LHCN-M2 (cell line): ENCODE data around the gene TTYH2. TPM values are rescaled to one million over a fixed set of nuclear protein-coding genes. Genes with fewer than 3 reads are reported as not detected.

ENCODE experiments used
- DNase-seq: peaks from one replicate; pipeline ENCODE4 v3.0.0-alpha.2; 2012; ENCODE audit warnings: low read depth
- total RNA-seq: library from RNA; depleted of rRNA; stranded (reverse); fragments of >200 nt; gene quantifications from 2 replicates; pipeline ENCODE4 v1.2.3, GENCODE V29; 2014

TTYH2 gene
- total RNA-seq, 1 experiment from 2014 or later: 1.9 TPM

DNA sequence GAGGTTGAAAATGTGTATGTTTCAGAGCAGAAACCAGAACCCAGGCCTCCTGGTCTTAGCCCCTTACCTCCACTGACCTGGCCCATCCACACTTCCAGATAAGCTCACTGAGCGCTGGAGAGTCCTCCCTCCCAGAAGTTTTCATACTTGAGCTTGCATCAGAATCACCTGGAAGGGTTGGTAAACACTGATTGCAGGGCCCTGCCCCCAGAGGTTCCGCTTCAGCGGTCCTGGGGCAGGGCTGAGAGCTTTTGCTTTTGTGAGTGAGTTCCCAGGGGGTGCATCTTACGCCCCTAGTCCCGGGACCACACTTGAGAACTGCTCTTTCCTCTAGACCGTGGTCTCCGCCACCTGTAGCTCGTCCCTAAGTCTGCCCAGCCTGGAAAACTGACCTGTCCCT, 20.6 kb downstream of the TTYH2 start:
- DNase-seq: no peak

- DNase-seq: no peak
Measured at GRCh38 chr17:74234486-74234885, 21.1 kb downstream of the TTYH2 start.

DNA sequence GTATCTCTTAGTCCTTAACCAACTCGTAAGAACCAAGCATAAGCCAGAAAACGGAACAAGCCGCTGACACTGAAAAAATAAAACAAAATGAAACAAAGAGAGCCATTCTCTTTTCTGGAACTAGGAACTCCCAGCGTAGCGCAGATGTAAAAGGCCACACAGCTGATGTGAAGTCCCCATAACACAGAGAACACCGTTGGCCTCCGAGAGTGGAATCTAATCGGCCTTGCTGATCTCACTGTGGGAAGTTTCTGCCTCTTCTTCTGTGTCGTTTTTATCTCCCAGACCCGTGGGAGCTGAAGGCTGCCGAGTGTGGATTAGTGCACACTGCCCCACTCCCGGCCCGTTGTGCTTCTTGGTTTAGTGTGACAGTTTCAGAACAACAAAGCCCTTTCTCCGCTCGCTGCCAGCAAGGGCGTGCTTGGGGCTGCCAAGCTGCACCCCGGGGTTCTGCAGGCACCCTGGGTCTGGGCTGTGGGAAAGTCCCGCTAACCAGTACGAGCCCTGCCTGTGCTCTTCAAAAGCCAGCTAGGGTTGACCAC, 21.7 kb downstream of the TTYH2 start:
- no peak for DNase-seq

DNA sequence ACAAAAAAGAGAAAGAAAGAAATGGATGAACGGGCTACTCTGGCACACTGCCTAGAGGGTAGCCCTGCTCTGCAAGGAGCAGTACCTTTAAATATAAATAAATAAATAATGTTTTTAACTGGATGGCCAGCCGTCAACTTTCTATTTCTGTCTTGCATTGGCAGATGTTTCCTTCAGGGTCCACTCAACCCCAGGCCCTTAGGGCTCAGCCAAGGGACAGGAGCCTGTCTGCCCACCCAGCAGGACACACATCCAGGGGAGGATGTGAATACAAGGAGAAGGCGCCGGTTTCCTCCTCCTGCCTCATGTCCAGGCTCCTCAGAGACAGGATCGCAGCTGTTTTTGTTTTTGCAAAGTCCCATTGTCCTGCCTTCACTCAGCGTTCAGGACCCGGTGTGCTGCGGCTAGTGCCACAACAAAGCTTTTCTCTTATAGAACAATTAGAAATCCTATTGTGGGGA, 22.6 kb downstream of the TTYH2 start:
- DNase-seq: no peak

GRCh38 chr17:74237321-74237720, 23.9 kb downstream of the TTYH2 start:
- DNase-seq: no peak

GRCh38 chr17:74239172-74239571, 25.8 kb downstream of the TTYH2 start:
- no peak for DNase-seq

DNA sequence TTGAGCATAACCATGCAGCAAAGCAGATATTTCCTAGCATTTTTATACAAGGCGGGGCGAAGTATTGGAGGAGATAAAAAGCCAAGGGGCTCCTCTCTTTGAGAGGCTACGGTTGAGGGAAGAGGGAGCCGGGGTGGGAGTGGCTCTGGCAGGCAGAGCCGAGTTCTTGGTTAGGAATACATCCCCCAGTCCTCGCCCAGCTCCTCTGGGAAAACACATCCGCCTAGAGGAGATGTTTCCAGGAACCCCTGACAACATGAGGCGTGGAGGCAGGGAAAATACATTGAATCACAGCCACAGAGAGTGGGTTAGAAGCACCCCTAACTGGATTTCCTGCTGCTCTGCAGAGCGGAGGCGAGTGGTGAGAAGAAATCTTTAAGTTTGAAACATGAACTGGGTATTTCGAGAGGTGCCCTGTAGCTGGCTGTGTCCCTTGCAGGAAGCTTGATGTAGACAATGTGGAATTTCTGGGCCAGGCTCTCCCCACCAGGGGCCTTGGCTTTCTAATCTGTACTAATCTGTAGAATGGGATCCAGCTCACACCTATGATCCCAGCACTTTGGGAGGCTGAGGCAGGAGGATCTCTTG, 27.3 kb downstream of the TTYH2 start:
- DNase-seq: no peak

- DNase-seq: no peak
Measured at GRCh38 chr17:74241431-74241830, 28.1 kb downstream of the TTYH2 start.

- DNase-seq: no peak
Measured at GRCh38 chr17:74241847-74242246, 28.5 kb downstream of the TTYH2 start.

GRCh38 chr17:74243013-74243755, 29.8 kb downstream of the TTYH2 start:
- DNase-seq: no peak

GRCh38 chr17:74244128-74244527, 30.8 kb downstream of the TTYH2 start:
- DNase-seq: no peak

DNA sequence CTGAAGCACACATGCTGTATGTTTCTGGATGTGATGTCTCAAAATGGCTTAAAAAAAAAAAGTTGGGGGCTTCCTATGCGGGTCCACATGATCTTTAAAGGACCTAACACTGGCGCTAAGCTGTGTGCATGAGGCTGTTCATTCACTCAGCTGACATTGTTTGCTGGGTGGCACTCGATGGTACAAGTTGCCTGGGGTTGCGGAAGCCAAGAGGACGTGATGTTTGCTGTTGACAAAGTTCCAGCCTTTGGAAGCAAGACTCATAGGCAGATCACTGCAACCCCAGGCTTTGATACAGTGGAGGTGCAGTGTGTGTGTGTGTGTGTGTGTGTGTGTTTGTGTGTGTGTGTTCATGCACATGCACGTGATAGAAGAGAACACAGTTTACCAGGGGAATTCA, 31.2 kb downstream of the TTYH2 start:
- no peak for DNase-seq

DNA sequence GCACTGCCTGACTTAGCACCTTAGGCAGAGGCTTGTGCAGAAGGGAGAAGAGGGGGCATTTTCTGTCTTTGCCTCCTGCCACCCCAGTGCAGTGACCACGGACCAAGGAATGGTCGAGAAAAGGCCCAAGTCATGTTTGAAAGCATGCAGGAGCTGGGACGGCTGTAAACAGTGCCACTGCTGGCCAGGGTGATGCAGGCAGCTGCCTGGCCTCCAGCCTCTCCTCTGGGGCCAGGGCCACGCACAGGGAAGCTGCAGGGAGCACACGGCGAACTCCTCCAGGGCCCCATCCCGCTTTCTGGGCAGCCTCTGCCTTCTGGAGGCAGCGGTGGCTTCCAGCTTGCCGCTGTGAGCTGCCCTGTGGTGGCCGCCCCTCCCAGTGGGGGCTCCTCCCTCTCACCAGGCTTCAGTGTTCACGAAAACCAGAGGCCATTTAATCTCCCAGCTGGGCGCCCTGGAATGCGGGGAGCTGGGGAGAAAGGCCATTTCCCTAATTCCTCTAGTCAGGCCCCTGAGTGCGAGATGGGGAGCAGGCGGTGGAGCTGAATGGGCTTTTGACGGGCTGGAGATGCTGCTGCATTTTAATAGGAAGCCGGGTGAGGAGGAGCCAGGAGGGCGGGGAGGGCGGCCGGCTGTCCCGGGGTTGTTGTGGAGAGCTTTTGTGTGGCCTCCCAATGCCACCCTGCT, 31.9 kb downstream of the TTYH2 start:
- DNase-seq: no peak

DNA sequence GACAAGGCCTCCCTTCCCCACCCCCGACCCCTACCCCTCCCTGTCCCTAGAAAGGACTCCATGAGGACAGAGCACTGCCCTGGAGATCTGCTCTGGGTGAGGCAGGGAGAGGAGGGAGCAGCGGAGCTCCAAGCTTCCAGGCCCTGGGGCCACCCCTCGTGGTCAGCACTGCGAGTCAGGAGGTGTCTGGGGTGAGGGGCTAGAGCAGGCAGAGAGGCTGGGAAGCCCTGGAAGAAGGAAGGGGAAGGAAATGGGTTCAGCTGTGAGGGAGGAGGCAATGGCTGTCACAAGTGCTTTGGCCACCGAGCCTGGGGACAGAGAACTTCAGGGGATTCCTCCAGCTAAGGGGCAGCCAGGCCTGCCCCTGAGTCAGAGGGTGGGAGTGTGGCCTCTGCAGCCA, 32.5 kb downstream of the TTYH2 start:
- no peak for DNase-seq

GRCh38 chr17:74249590-74250270, 36.4 kb downstream of the TTYH2 start:
- no peak for DNase-seq

- no peak for DNase-seq
Measured at GRCh38 chr17:74250324-74250995, 37.1 kb downstream of the TTYH2 start.

- no peak for DNase-seq
Measured at GRCh38 chr17:74251051-74251450, 37.7 kb downstream of the TTYH2 start.

DNA sequence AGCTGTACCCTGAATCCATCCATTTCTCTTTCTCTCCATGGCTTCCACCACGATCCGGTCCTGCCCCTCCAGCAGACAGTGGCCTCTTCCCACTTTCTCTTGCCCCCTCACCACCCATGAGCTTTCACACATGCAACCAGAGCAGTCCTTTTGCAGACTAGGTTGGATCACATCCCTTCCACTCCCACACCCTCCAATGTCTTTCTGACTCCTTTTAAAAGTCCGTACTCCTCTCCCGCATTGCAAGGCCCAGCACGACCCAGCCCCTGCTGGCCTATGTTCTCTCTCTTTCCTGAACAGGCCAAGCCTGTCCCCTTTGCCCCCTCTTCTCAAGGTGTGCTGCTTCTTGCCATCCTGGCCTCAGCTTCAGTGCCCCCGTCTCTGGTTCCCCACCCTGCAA, 38.2 kb downstream of the TTYH2 start:
- no peak for DNase-seq

DNA sequence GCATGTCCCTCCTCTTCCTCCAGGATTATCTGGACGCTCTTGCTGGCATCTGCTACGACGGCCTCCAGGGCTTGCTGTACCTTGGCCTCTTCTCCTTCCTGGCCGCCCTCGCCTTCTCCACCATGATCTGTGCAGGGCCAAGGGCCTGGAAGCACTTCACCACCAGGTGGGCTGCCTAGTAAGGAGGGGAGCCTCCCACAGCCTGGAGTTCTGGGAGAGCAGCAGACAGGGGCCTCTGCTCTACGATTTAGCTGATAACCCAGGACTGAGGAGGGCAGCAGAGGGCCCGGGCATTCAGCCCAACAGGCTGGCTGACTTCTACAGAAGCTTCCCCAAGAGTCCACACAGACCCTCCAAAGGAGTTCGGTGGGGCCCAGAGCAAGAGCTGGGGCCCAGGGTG, 38.8 kb downstream of the TTYH2 start:
- no peak for DNase-seq

DNA sequence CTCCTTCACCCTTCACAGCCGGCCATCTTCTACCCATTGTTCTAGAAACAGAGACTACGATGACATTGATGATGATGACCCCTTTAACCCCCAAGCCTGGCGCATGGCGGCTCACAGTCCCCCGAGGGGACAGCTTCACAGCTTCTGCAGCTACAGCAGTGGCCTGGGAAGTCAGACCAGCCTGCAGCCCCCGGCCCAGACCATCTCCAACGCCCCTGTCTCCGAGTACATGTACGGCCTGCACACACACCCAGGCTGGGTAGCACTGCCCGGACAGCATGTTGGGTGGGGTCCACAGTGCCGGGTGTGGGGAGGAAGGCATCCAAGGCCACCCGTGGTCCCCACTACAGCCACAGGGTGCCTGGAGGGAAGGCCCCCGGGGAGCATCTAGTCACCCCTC, 39.7 kb downstream of the TTYH2 start:
- DNase-seq: no peak

DNA sequence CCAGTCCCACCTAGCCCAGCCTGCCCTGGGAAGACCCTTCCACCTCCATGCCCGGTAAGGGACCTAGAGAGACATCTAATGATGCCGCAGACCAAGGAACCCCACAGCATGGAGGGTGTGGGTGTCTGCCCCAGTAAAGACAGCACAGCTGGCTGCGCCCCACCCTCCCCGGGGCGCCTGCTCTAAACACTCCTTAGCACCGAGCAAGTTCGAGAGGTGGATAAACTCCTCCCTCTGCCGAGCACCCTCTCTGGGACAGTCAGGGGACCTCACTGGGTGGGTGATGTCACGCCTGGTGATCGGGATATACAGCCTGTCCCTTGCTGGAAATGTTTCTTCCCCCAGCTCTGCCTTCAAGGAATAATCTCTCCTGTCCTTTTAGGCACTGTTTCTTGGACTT, 43.9 kb downstream of the TTYH2 start:
- no peak for DNase-seq
